Mesendoderm (in vitro differentiated cells): ENCODE measurements around the gene CLIP4.

Source experiments
- DNase-seq: peaks from one replicate; pipeline ENCODE4 v3.0.0; 2013
- H2AK5ac ChIP-seq: 2 replicates; pipeline ENCODE4 v1.6.1; 2013; ENCODE audit warnings: low read length, inconsistent platforms
- H2BK120ac ChIP-seq: 2 replicates; pipeline ENCODE4 v1.6.1; 2013; ENCODE audit warnings: low read depth, mild to moderate bottlenecking, low read length, moderate library complexity, mixed read lengths
- H2BK15ac ChIP-seq: replicated peaks from 2 replicates; pipeline ENCODE4 v1.6.1; 2013; ENCODE audit warnings: low read depth, mild to moderate bottlenecking, moderate library complexity
- H2BK5ac ChIP-seq: 2 replicates; pipeline ENCODE4 v1.6.1; 2013; ENCODE audit warnings: low read length, inconsistent platforms
- H3K18ac ChIP-seq: 2 replicates; pipeline ENCODE4 v1.6.1; 2013; ENCODE audit warnings: mild to moderate bottlenecking, low read length, mixed read lengths
- H3K23ac ChIP-seq: one replicate; pipeline ENCODE4 v1.6.1; 2013; ENCODE audit warnings: low read length
- H3K27ac ChIP-seq: 2 replicates; pipeline ENCODE4 v1.5.1; 2013; ENCODE audit warnings: low read depth, mild to moderate bottlenecking, inconsistent platforms, low read length, moderate library complexity
- H3K27me3 ChIP-seq: 2 replicates; pipeline ENCODE4 v1.6.1; 2013; ENCODE audit warnings: low read length, control low read depth, mild to moderate bottlenecking, inconsistent platforms; ENCODE audit not compliant: insufficient read depth, poor library complexity
- H3K36me3 ChIP-seq: 2 replicates; pipeline ENCODE4 v1.6.1; 2013; ENCODE audit warnings: low read length, inconsistent platforms; ENCODE audit not compliant: control insufficient read depth, insufficient read depth
- H3K4ac ChIP-seq: one replicate; pipeline ENCODE4 v1.6.1; 2013; ENCODE audit warnings: low read depth, mild to moderate bottlenecking, low read length, moderate library complexity
- H3K4me1 ChIP-seq: 2 replicates; pipeline ENCODE4 v1.6.1; 2013; ENCODE audit warnings: low read depth, low read length, inconsistent platforms; ENCODE audit not compliant: control insufficient read depth
- H3K4me2 ChIP-seq: 2 replicates; pipeline ENCODE4 v1.6.1; 2013; ENCODE audit warnings: low read length
- H3K4me3 ChIP-seq: 2 replicates; pipeline ENCODE4 v1.5.1; 2013; ENCODE audit warnings: mild to moderate bottlenecking, low read length
- H3K56ac ChIP-seq: one replicate; pipeline ENCODE4 v1.6.1; 2013; ENCODE audit warnings: low read length
- H3K79me1 ChIP-seq: 2 replicates; pipeline ENCODE4 v1.6.1; 2013; ENCODE audit warnings: low read length, inconsistent platforms
- H3K79me2 ChIP-seq: 2 replicates; pipeline ENCODE4 v1.6.1; 2013; ENCODE audit warnings: mild to moderate bottlenecking, low read length; ENCODE audit not compliant: control insufficient read depth, insufficient read depth
- H3K9ac ChIP-seq: 2 replicates; pipeline ENCODE4 v1.6.1; 2013; ENCODE audit warnings: low read length, inconsistent platforms
- H4K5ac ChIP-seq: one replicate; pipeline ENCODE4 v1.6.1; 2013; ENCODE audit warnings: low read length
- H4K8ac ChIP-seq: one replicate; pipeline ENCODE4 v1.6.1; 2013; ENCODE audit warnings: low read depth, mild to moderate bottlenecking, control low read depth, low read length, moderate library complexity
- WGBS: extraction: QIAGEN DNeasy Blood & Tissue Kit; methylation state at CpG from one replicate; pipeline ENCODE4 v1.1.7; 2013; ENCODE audit warnings: low lambda C conversion rate, missing lambda C conversion rate; ENCODE audit not compliant: insufficient coverage; ENCODE audit errors: extremely low coverage; 5-methylcytosine and 5-hydroxymethylcytosine counted together

Gene CLIP4

GRCh38 chr2:29220506-29221270, 105.5 kb downstream of the CLIP4 start:
- no CpG with 5 or more reads among the region's 12 CpGs for WGBS
- no peaks in the 10 kb centered on the region for H3K4me1 ChIP-seq
- no peaks in the 10 kb centered on the region for H3K79me1 ChIP-seq

GRCh38 chr2:29222381-29223179, 107.4 kb downstream of the CLIP4 start:
- no peak overlapping the region for H3K4ac ChIP-seq
- no peak overlapping the region for H3K27ac ChIP-seq
- no peaks in the 10 kb centered on the region for H3K79me1 ChIP-seq
- no peak overlapping the region for H2BK5ac ChIP-seq
- no peak overlapping the region for H3K18ac ChIP-seq
- H2BK15ac ChIP-seq, result no peak overlapping the region
- H4K5ac ChIP-seq, result no peak overlapping the region
- DNase-seq, result no peak
- no peaks in the 10 kb centered on the region for H3K79me2 ChIP-seq
- no peak overlapping the region for H2AK5ac ChIP-seq
- no peak overlapping the region for H3K4me2 ChIP-seq
- no peak overlapping the region for H3K56ac ChIP-seq
- H3K4me1 ChIP-seq, result no peaks in the 10 kb centered on the region
- no peaks in the 10 kb centered on the region for H3K36me3 ChIP-seq
- no peak overlapping the region for H3K23ac ChIP-seq
- H3K27me3 ChIP-seq, result no peaks in the 10 kb centered on the region
- H3K4me3 ChIP-seq, result no peak overlapping the region
- no CpG with 5 or more reads among the region's 11 CpGs for WGBS
- no peak overlapping the region for H4K8ac ChIP-seq
- H2BK120ac ChIP-seq, result no peak overlapping the region
- H3K9ac ChIP-seq, result no peak overlapping the region

More at GRCh38 chr2:29220506-29221270, 105.5 kb downstream of the CLIP4 start:
- Histone ChIP-seq H3K56ac (no peak overlapping the region), H3K4me3 (no peak overlapping the region), H3K27me3 (no peaks in the 10 kb centered on the region), H3K4me2 (no peak overlapping the region), H4K5ac (no peak overlapping the region), H2BK5ac (no peak overlapping the region), H3K18ac (no peak overlapping the region), H3K79me2 (no peaks in the 10 kb centered on the region), H3K27ac (no peak overlapping the region), H2BK15ac (no peak overlapping the region), H2BK120ac (no peak overlapping the region), H3K36me3 (no peaks in the 10 kb centered on the region), H3K4ac (no peak overlapping the region), H3K23ac (no peak overlapping the region), H2AK5ac (no peak overlapping the region), H4K8ac (no peak overlapping the region), H3K9ac (no peak overlapping the region)
- no peak for DNase-seq

DNA sequence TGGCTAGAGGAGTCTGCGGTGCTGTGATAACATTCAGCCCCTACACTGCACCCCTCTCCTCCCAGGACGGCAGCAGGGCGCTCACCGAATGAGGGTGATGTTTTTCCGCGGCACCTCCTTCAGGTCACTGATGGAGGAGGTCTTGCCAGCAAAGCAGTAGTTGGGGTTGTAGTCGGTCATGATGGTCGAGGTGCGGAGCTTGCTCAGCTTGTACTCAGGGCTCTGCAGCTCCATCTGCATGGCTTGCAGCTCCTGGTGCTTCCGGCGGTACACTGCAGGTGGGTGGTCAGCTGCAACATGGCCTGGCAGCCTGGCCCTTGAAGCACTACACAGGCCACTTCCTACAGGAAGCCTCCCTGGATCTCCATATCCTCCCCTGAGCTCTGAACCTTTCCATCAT, 108.0 kb downstream of the CLIP4 start:
- H2BK15ac ChIP-seq, result no peak overlapping the region
- H3K79me2 ChIP-seq, result no peaks in the 10 kb centered on the region
- no peak overlapping the region for H2BK5ac ChIP-seq
- H3K36me3 ChIP-seq, result no peaks in the 10 kb centered on the region
- no peak for DNase-seq
- no peak overlapping the region for H3K27ac ChIP-seq
- no peak overlapping the region for H3K56ac ChIP-seq
- no peak overlapping the region for H4K5ac ChIP-seq
- H2AK5ac ChIP-seq, result no peak overlapping the region
- H3K18ac ChIP-seq, result no peak overlapping the region
- no peak overlapping the region for H4K8ac ChIP-seq
- H2BK120ac ChIP-seq, result no peak overlapping the region
- H3K4me2 ChIP-seq, result no peak overlapping the region
- no peak overlapping the region for H3K23ac ChIP-seq
- no peaks in the 10 kb centered on the region for H3K27me3 ChIP-seq
- no peak overlapping the region for H3K4me3 ChIP-seq
- no CpG with 5 or more reads among the region's 11 CpGs for WGBS
- no peak overlapping the region for H3K9ac ChIP-seq
- H3K79me1 ChIP-seq, result no peaks in the 10 kb centered on the region
- H3K4me1 ChIP-seq, result no peaks in the 10 kb centered on the region
- H3K4ac ChIP-seq, result no peak overlapping the region

- Histone ChIP-seq H2BK120ac (no peak overlapping the region), H3K4me3 (no peak overlapping the region), H3K36me3 (no peaks in the 10 kb centered on the region), H3K9ac (no peak overlapping the region), H2BK15ac (no peak overlapping the region), H3K4me1 (no peaks in the 10 kb centered on the region), H3K79me2 (no peaks in the 10 kb centered on the region), H2BK5ac (no peak overlapping the region), H3K18ac (no peak overlapping the region), H3K27ac (no peak overlapping the region), H4K5ac (no peak overlapping the region), H3K27me3 (no peaks in the 10 kb centered on the region), H4K8ac (no peak overlapping the region), H2AK5ac (no peak overlapping the region), H3K4ac (no peak overlapping the region), H3K23ac (no peak overlapping the region), H3K79me1 (no peaks in the 10 kb centered on the region), H3K4me2 (no peak overlapping the region), H3K56ac (no peak overlapping the region)
- no CpG with 5 or more reads among the region's 7 CpGs for WGBS
- DNase-seq, result no peak
Observed at GRCh38 chr2:29223851-29224692, 108.9 kb downstream of the CLIP4 start.

DNA sequence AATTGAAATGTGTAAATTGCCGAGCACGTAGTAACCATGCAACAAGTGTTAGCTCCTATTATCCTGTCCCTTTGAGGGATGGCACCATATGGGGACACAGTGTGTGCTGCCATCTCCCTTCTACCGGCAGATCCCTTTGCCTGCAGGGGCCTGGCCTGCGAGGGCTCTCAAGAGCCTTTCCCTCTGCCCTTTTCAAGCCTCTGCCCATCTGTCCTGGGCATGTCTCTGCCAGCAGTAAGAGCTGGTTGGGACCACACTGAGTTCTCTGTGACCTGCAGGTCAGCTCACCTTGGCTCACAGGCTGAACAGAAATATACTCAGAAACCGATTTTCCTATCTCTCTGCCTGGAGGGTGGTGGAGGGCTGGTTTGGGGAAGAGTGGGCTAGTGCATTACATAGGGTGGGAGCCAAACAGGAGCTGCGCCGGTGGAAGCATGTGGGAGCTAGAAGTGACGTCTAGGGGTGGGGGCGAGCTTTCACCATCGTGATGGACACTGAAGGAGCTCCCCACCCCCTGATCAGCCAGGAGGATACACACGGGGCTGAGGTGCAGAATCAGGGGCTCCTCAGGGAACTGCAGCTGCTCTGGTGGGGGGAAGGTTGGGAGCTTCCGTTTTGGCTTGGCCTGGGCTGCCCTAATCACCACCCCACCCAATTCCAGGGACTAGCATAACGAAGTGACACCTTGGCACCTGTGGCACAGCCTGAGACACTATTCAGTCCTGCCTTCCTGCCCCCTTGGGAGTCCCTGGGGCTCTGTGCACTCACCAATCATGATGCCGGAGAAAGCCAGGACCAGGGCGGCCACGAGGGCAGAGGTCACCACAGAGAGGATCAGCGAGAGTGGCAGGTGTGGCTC, 109.7 kb downstream of the CLIP4 start:
- Histone ChIP-seq H2BK15ac (no peak overlapping the region), H3K9ac (no peak overlapping the region)

More for the DNA sequence above, 109.7 kb downstream of the CLIP4 start:
- Histone ChIP-seq H3K23ac (no peak overlapping the region), H3K56ac (no peak overlapping the region), H3K4me2 (no peak overlapping the region), H3K4me1 (no peaks in the 10 kb centered on the region), H3K18ac (no peak overlapping the region), H3K27me3 (no peaks in the 10 kb centered on the region), H4K8ac (no peak overlapping the region), H2BK120ac (no peak overlapping the region), H2BK5ac (no peak overlapping the region), H3K27ac (no peak overlapping the region), H4K5ac (no peak overlapping the region), H3K4ac (no peak overlapping the region), H3K79me1 (no peaks in the 10 kb centered on the region), H3K79me2 (no peaks in the 10 kb centered on the region), H3K36me3 (no peaks in the 10 kb centered on the region), H3K4me3 (no peak overlapping the region), H2AK5ac (no peak overlapping the region)
- DNase-seq, result no peak
- WGBS, result no CpG with 5 or more reads among the region's 17 CpGs
